GM23338 (cell line): ENCODE data around the gene GALC. TPM values are rescaled to one million over a fixed set of nuclear protein-coding genes. Genes with fewer than 3 reads are reported as not detected.
A peak's percentile ranks its signal among the peaks of the same experiment; 100 is the strongest.

Experiments used
- ATAC-seq: fragments of 200-7000 bp; cut with Tn5 transposase; 3 replicates; pipeline ENCODE4 v1.9.1; 2020
- DNase-seq: peaks from one replicate; pipeline ENCODE4 v3.0.0-alpha.2; 2015; ENCODE audit warnings: low spot score
- H2AFZ ChIP-seq: fragments of 200-600 bp; sonication (generic); 2 replicates; pipeline ENCODE4 v1.8.0; 2016; ENCODE audit warnings: antibody characterized with exemption, mild to moderate bottlenecking, moderate library complexity
- H3F3A ChIP-seq: fragments of 200-600 bp; sonication (generic); replicated peaks from 2 replicates; pipeline ENCODE4 v1.8.0; 2017; ENCODE audit warnings: antibody characterized with exemption, mixed run types, low read depth
- H3K27ac ChIP-seq: fragments of 200-600 bp; sonication (generic); 2 replicates; pipeline ENCODE4 v1.6.1; 2016; ENCODE audit warnings: low read depth
- H3K27me3 ChIP-seq: fragments of 200-600 bp; sonication (generic); 2 replicates; pipeline ENCODE4 v1.8.0; 2016; ENCODE audit warnings: mild to moderate bottlenecking, mixed run types, moderate library complexity; ENCODE audit not compliant: insufficient read depth
- H3K36me3 ChIP-seq: fragments of 200-600 bp; sonication (generic); 2 replicates; pipeline ENCODE4 v1.8.0; 2016; ENCODE audit warnings: mild to moderate bottlenecking; ENCODE audit not compliant: insufficient read depth
- H3K4me1 ChIP-seq: fragments of 200-600 bp; sonication (generic); 2 replicates; pipeline ENCODE4 v1.8.0; 2016; ENCODE audit warnings: mild to moderate bottlenecking, moderate library complexity; ENCODE audit not compliant: insufficient read depth
- H3K4me2 ChIP-seq: fragments of 200-600 bp; sonication (generic); 2 replicates; pipeline ENCODE4 v1.7.1; 2017; ENCODE audit warnings: mixed run types
- H3K4me3 ChIP-seq: fragments of 200-600 bp; sonication (generic); 2 replicates; pipeline ENCODE4 v1.6.1; 2016; ENCODE audit warnings: mixed run types
- H3K79me2 ChIP-seq: fragments of 200-600 bp; sonication (generic); replicated peaks from 2 replicates; pipeline ENCODE4 v1.8.0; 2017; ENCODE audit warnings: mild to moderate bottlenecking; ENCODE audit not compliant: insufficient read depth
- H3K9me2 ChIP-seq: fragments of 200-600 bp; sonication (generic); 2 replicates; pipeline ENCODE4 v1.8.0; 2017; ENCODE audit not compliant: insufficient read depth
- H4K20me1 ChIP-seq: fragments of 200-600 bp; sonication (generic); replicated peaks from 2 replicates; pipeline ENCODE4 v1.8.0; 2017; ENCODE audit warnings: mild to moderate bottlenecking; ENCODE audit not compliant: insufficient read depth
- H3K27ac Mint-ChIP-seq: 2 replicates; pipeline ENCODE4 v1.8.0; 2020; ENCODE audit warnings: inconsistent platforms, mild to moderate bottlenecking, moderate library complexity, mixed read lengths
- H3K27me3 Mint-ChIP-seq: 3 replicates; pipeline ENCODE4 v1.8.0; 2022; ENCODE audit warnings: low read depth, mild to moderate bottlenecking, moderate library complexity, mixed read lengths, inconsistent platforms; ENCODE audit not compliant: insufficient read depth, poor library complexity
- H3K36me3 Mint-ChIP-seq: 3 replicates; pipeline ENCODE4 v1.8.0; 2021; ENCODE audit warnings: low read depth, mild to moderate bottlenecking, inconsistent platforms, moderate library complexity, mixed read lengths
- H3K4me1 Mint-ChIP-seq: 3 replicates; pipeline ENCODE4 v1.8.0; 2020; ENCODE audit warnings: mild to moderate bottlenecking, inconsistent platforms, mixed read lengths
- H3K4me3 Mint-ChIP-seq: 3 replicates; pipeline ENCODE4 v1.8.0; 2021; ENCODE audit warnings: moderate library complexity, mild to moderate bottlenecking, inconsistent platforms, mixed read lengths
- H3K9me3 Mint-ChIP-seq: 3 replicates; pipeline ENCODE4 v1.8.0; 2020; ENCODE audit warnings: moderate library complexity, mild to moderate bottlenecking, inconsistent platforms, mixed read lengths
- ETS1 ChIP-seq: IDR thresholded peaks from 2 replicates; pipeline ENCODE4 v1.6.1; 2016; ENCODE audit warnings: antibody characterized with exemption
- EZH2 ChIP-seq: fragments of 200-600 bp; sonication (generic); IDR thresholded peaks from one replicate; pipeline ENCODE4 v1.8.0; 2017; ENCODE audit warnings: antibody characterized with exemption, mild to moderate bottlenecking, low read depth; ENCODE audit not compliant: unreplicated experiment
- EZH2phosphoT487 ChIP-seq: fragments of 200-600 bp; sonication (generic); IDR thresholded peaks from one replicate; pipeline ENCODE4 v1.8.1; 2018; ENCODE audit warnings: antibody characterized with exemption; ENCODE audit not compliant: unreplicated experiment
- JUNB ChIP-seq: IDR thresholded peaks from one replicate; pipeline ENCODE4 v1.6.1; 2016; ENCODE audit warnings: antibody characterized with exemption; ENCODE audit not compliant: unreplicated experiment
- NANOG ChIP-seq: IDR thresholded peaks from 2 replicates; pipeline ENCODE4 v1.6.1; 2016; ENCODE audit warnings: antibody characterized with exemption, borderline replicate concordance
- POLR2AphosphoS5 ChIP-seq: IDR thresholded peaks from 2 replicates; pipeline ENCODE4 v1.6.1; 2016; ENCODE audit warnings: antibody characterized with exemption, low read depth
- REST ChIP-seq: IDR thresholded peaks from one replicate; pipeline ENCODE4 v1.6.1; 2018; ENCODE audit warnings: antibody characterized with exemption; ENCODE audit not compliant: unreplicated experiment
- STAT1 ChIP-seq: IDR thresholded peaks from one replicate; pipeline ENCODE4 v1.6.1; 2016; ENCODE audit warnings: antibody characterized with exemption; ENCODE audit not compliant: unreplicated experiment
- ZNF114 ChIP-seq: fragments of 250-450 bp; sonication (Bioruptor Pico); IDR thresholded peaks from 2 replicates; pipeline ENCODE4 v1.5.0; 2020; ENCODE audit warnings: mild to moderate bottlenecking, moderate library complexity
- ZNF331 ChIP-seq: fragments of 250-450 bp; sonication (Bioruptor Pico); IDR thresholded peaks from 2 replicates; pipeline ENCODE4 v1.5.0; 2020; ENCODE audit warnings: low read depth, mild to moderate bottlenecking, moderate library complexity
- ZNF462 ChIP-seq: fragments of 250-450 bp; sonication (Bioruptor Pico); IDR thresholded peaks from 2 replicates; pipeline ENCODE4 v1.5.0; 2020; ENCODE audit warnings: mild to moderate bottlenecking, moderate library complexity
- polyA plus RNA-seq: library from polyadenylated mRNA; unstranded; fragments of >200 nt; fragmentation: Nextera tagmentation; extraction: Ambion mirVana; gene quantifications from 2 replicates; pipeline ENCODE4 v1.2.1, GENCODE V29; 2016
- total RNA-seq: library from RNA; depleted of rRNA; stranded (reverse); fragments of >200 nt; shearing (Covaris generic); gene quantifications from 2 replicates; pipeline ENCODE4 v1.2.3, GENCODE V29; 2014

The GALC gene
- total and polyA plus RNA-seq, 2 experiments from 2014 or later, result 3.4 to 12.9 TPM

- TF ChIP-seq ETS1 (no peak), EZH2 (no peak), NANOG (no peak), EZH2phosphoT487 (no peak), ZNF114 (CRISPR knock-in tag) (no peak), POLR2AphosphoS5 (no peak), JUNB (no peak), REST (no peak), ZNF331 (CRISPR knock-in tag) (no peak)
These were observed 14.6 kb upstream of the GALC start (continued) for GRCh38 chr14:88007608-88008007.

- H3K27ac Mint-ChIP-seq, result no peak overlapping the region
- H3K36me3 Mint-ChIP-seq, result no peaks in the 10 kb centered on the region
- TF ChIP-seq ETS1 (no peak), ZNF462 (CRISPR knock-in tag) (no peak), STAT1 (no peak), JUNB (no peak)
These were observed 13.2 kb upstream of the GALC start for GRCh38 chr14:88005978-88006851.

More at GRCh38 chr14:88005978-88006851, 13.2 kb upstream of the GALC start:
- Histone ChIP-seq H2AFZ (peak overlapping the region; percentile 56), H3K9me2 (no peaks in the 10 kb centered on the region), H3K27ac (no peak overlapping the region), H3K36me3 (no peaks in the 10 kb centered on the region), H3K27me3 (no peaks in the 10 kb centered on the region), H3F3A (no peaks in the 10 kb centered on the region), H3K4me2 (no peak overlapping the region), H3K4me3 (no peak overlapping the region), H3K4me1 (no peaks in the 10 kb centered on the region), H3K79me2 (no peaks in the 10 kb centered on the region), H4K20me1 (no peaks in the 10 kb centered on the region)
- Mint-ChIP-seq H3K4me1 (peaks cover 7% of the 10 kb centered on the region; the same call in 2 of the 3 replicates), H3K27me3 (peaks cover 1% of the 10 kb centered on the region), H3K4me3 (no peak overlapping the region), H3K9me3 (no peaks in the 10 kb centered on the region)
- DNase-seq, result no peak
- ATAC-seq, result no peak
